Lung (tissue), 12 donors: ENCODE data around the gene ZDBF2. TPM values are rescaled to one million over a fixed set of nuclear protein-coding genes. Genes with fewer than 3 reads are reported as not detected.

Source experiments
- ATAC-seq: fragments of 200-7000 bp; cut with Tn5 transposase; one replicate; pipeline ENCODE4 v1.9.1; 2020; ENCODE audit warnings: moderate number of reproducible peaks; ENCODE audit not compliant: insufficient read depth, low FRiP score
- DNase-seq, 3 donors: peaks; one replicate each; pipeline ENCODE4 v3.0.0-alpha.2; 2013 to 2017
- H3K27ac ChIP-seq, 2 donors: one replicate each; pipeline ENCODE4 v1.5.1; 2013; ENCODE audit warnings: mild to moderate bottlenecking in 2 of 2, moderate library complexity in 2 of 2, control low read depth in 1 of 2, inconsistent platforms in 1 of 2, low read depth in 1 of 2, low read length in 1 of 2
- H3K27me3 ChIP-seq, 3 donors: one replicate each; pipeline ENCODE4 v1.5.1; 2013; ENCODE audit warnings: low read length in 2 of 3; ENCODE audit not compliant: control insufficient read depth in 3 of 3, insufficient read depth in 3 of 3
- H3K36me3 ChIP-seq, 4 donors: one replicate each; pipeline ENCODE4 v1.5.1; 2013; ENCODE audit warnings: low read length in 4 of 4, mild to moderate bottlenecking in 1 of 4, moderate library complexity in 1 of 4; ENCODE audit not compliant: control insufficient read depth in 4 of 4, insufficient read depth in 4 of 4
- H3K4me1 ChIP-seq, 5 donors: one replicate each; pipeline ENCODE4 v1.5.1; 2013; ENCODE audit warnings: low read length in 5 of 5, mild to moderate bottlenecking in 2 of 5, moderate library complexity in 1 of 5; ENCODE audit not compliant: control insufficient read depth in 5 of 5, insufficient read depth in 5 of 5
- H3K4me3 ChIP-seq: one replicate; pipeline ENCODE4 v1.5.1; 2013; ENCODE audit warnings: mild to moderate bottlenecking, control low read depth, moderate library complexity
- H3K9ac ChIP-seq, 2 donors: one replicate each; pipeline ENCODE4 v1.5.1; 2013; ENCODE audit warnings: low read length in 2 of 2, control low read depth in 1 of 2; ENCODE audit not compliant: insufficient read depth in 1 of 2
- H3K9me3 ChIP-seq, 4 donors: one replicate each; pipeline ENCODE4 v1.5.1; 2013; ENCODE audit warnings: low read length in 3 of 4, mild to moderate bottlenecking in 1 of 4, moderate library complexity in 1 of 4; ENCODE audit not compliant: control insufficient read depth in 4 of 4, insufficient read depth in 3 of 4
- CTCF ChIP-seq: IDR thresholded peaks from 2 replicates; pipeline ENCODE4 v1.5.1; 2012; ENCODE audit warnings: mild to moderate bottlenecking; ENCODE audit errors: control extremely low read depth, extremely low read depth
- WGBS, 2 donors: extraction: QIAGEN DNeasy Blood & Tissue Kit; methylation state at CpG; one replicate each; pipeline ENCODE4 v1.1.7; 2013; 5-methylcytosine and 5-hydroxymethylcytosine counted together
- polyA plus RNA-seq, 2 donors: library from polyadenylated mRNA; stranded (reverse); fragments of 200-250 nt; gene quantifications; one replicate each; pipeline ENCODE4 v1.2.1, GENCODE V29; 2013
- total RNA-seq, 2 donors: library from RNA; depleted of rRNA in 1 of 2; stranded (reverse); fragments of >200 nt in 1 of 2; gene quantifications; one replicate each; pipeline ENCODE4 v1.2.1, GENCODE V29; 2014 to 2021
- donor health status: control.
- donor health status: control.
- donor health status: Bipolar disorder and iron deficiency.
- donor health status: healthy.
- donor health status: DM: yes; HTN: yes; CAD: no.

The ZDBF2 gene
- total and polyA plus RNA-seq, 4 donors = 1.0 to 13.7 (median 3.7) TPM

DNA sequence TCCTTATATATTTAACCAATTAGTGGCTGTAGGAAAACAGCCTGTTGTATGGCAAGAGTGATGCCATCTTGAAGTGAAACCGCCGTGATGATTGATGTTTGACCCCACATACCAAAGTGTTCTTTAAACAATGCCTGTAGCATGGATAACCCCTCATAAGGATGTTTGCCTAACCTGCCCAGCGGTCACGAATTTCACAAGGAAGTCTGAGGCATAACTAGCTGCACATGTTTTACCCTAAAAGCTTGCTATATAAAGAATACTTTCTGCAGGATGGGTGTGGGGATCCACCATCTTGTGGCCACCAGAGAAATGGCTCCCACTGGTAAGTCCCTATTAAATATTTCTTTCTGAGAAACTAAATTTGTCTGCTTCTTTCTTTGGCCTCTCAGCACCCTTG is 68.7 kb downstream of the ZDBF2 start:
- 63 to 76% methylated on average over 4 of the region's 4 CpGs for WGBS, 2 donors
- ATAC-seq (no peak), DNase-seq (no peak)
- no peak overlapping the region for H3K27ac ChIP-seq
- no peaks in the 10 kb centered on the region for H3K27me3 ChIP-seq
- peaks cover 0 to under 1% (median 0%) of the 10 kb centered on the region in 5 donors for H3K4me1 ChIP-seq
- no peak overlapping the region for H3K9ac ChIP-seq
- H3K36me3 ChIP-seq = no peaks in the 10 kb centered on the region
- peaks cover 0 to 7% (median under 1%) of the 10 kb centered on the region in 4 donors for H3K9me3 ChIP-seq
- no peak overlapping the region for H3K4me3 ChIP-seq
- no peak for TF ChIP-seq CTCF

GRCh38 chr2:206343816-206344215 is 69.4 kb downstream of the ZDBF2 start:
- TF ChIP-seq CTCF = no peak
- Histone ChIP-seq H3K9ac (no peak overlapping the region), H3K36me3 (no peaks in the 10 kb centered on the region), H3K4me3 (no peak overlapping the region), H3K27ac (no peak overlapping the region), H3K27me3 (no peaks in the 10 kb centered on the region), H3K9me3 (peaks cover 0 to 7% (median under 1%) of the 10 kb centered on the region in 4 donors), H3K4me1 (no peaks in the 10 kb centered on the region)
- DNase-seq = no peak
- ATAC-seq = no peak
- WGBS, 2 donors = 60 to 85% methylated on average over 1 of the region's 1 CpG

DNA sequence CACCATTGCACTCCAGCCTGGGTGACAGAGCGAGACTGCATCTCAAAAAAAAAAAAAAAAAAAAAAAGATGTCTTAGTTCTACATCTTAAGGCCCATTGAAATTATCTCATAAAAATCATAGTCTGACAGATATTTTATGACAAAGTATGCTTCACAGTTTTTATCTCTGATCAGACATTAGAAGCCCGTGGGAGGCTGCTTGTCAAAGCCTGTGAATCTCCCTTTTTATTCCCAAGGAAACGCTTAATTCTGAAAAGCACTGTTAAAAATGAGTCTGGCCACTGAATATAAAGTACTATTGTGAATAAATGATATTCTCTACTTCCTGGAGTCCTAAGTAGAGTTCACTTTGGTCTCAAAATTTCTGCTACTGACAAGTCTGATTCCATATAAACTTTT is 71.1 kb downstream of the ZDBF2 start:
- WGBS, 2 donors = 91 to 94% methylated on average over 3 of the region's 3 CpGs

More for the DNA sequence above, 71.1 kb downstream of the ZDBF2 start:
- Histone ChIP-seq H3K27me3 (no peaks in the 10 kb centered on the region), H3K9ac (no peak overlapping the region), H3K36me3 (no peaks in the 10 kb centered on the region), H3K9me3 (peaks cover 0 to 13% (median under 1%) of the 10 kb centered on the region in 4 donors), H3K4me1 (no peaks in the 10 kb centered on the region), H3K4me3 (no peak overlapping the region), H3K27ac (no peak overlapping the region)
- no peak for DNase-seq
- TF ChIP-seq CTCF = no peak
- ATAC-seq = no peak
